Measurements from ENCODE around the gene KCNAB2.
A peak's percentile ranks its signal among the peaks of the same experiment; 100 is the strongest.

KCNAB2 gene

GRCh38 chr1:6026095-6026809 is 19.4 kb upstream of the KCNAB2 start:
- Histone ChIP-seq H3K4me3 (replicated peaks; ENCODE audit: insufficient read depth, low read length) (peak overlapping the region; percentile 83), H3K27ac (replicated peaks) (peak overlapping the region; percentile 94), H3K27me3 (ENCODE audit: insufficient read depth, poor library complexity, severe bottlenecking) (no peaks in the 10 kb centered on the region)
- DNase-seq (ENCODE audit: low read depth in 1 of 2, low spot score in 1 of 2) = peak; percentile 97 to 99
- peak; percentile 34 for TF ChIP-seq GABPA (IDR thresholded peaks at IDR 0.05; ENCODE audit: low read depth)
- TF ChIP-seq POLR2AphosphoS5 (IDR thresholded peaks at IDR 0.05; ENCODE audit: low read depth) = peak; percentile 95
- TF ChIP-seq CTCF (IDR thresholded peaks at IDR 0.05; ENCODE audit: insufficient read depth, low read length) = no peak
- TF ChIP-seq REST (IDR thresholded peaks at IDR 0.05; ENCODE audit: insufficient replicate concordance, low read depth) = peak; percentile 69
- no peak for TF ChIP-seq SPI1 (IDR thresholded peaks at IDR 0.05; ENCODE audit: borderline replicate concordance, low read depth)

- Histone ChIP-seq H3K27ac (replicated peaks) (peak overlapping the region; percentile 94), H3K27me3 (ENCODE audit: insufficient read depth, poor library complexity, severe bottlenecking) (no peaks in the 10 kb centered on the region), H3K4me3 (replicated peaks; ENCODE audit: insufficient read depth, low read length) (peak overlapping the region; percentile 83)
- TF ChIP-seq GABPA (IDR thresholded peaks at IDR 0.05; ENCODE audit: low read depth) = no peak
- TF ChIP-seq CTCF (IDR thresholded peaks at IDR 0.05; ENCODE audit: insufficient read depth, low read length) = no peak
- no peak for TF ChIP-seq REST (IDR thresholded peaks at IDR 0.05; ENCODE audit: insufficient replicate concordance, low read depth)
- no peak for TF ChIP-seq SPI1 (IDR thresholded peaks at IDR 0.05; ENCODE audit: borderline replicate concordance, low read depth)
- TF ChIP-seq POLR2AphosphoS5 (IDR thresholded peaks at IDR 0.05; ENCODE audit: low read depth) = no peak
- DNase-seq (ENCODE audit: low read depth in 1 of 2, low spot score in 1 of 2) = peak in 1 of 2 experiments; percentile 76
Observed at GRCh38 chr1:6027591-6027990, 18.1 kb upstream of the KCNAB2 start.

GRCh38 chr1:6028042-6028850 is 17.4 kb upstream of the KCNAB2 start:
- DNase-seq (ENCODE audit: low read depth in 1 of 2, low spot score in 1 of 2) = peak; percentile 80 to 94
- Histone ChIP-seq H3K27me3 (ENCODE audit: insufficient read depth, poor library complexity, severe bottlenecking) (no peaks in the 10 kb centered on the region), H3K27ac (replicated peaks) (peak overlapping the region; percentile 94), H3K4me3 (replicated peaks; ENCODE audit: insufficient read depth, low read length) (peak overlapping the region; percentile 83)
- TF ChIP-seq POLR2AphosphoS5 (IDR thresholded peaks at IDR 0.05; ENCODE audit: low read depth) (peak; percentile 81), GABPA (IDR thresholded peaks at IDR 0.05; ENCODE audit: low read depth) (peak; percentile 70), REST (IDR thresholded peaks at IDR 0.05; ENCODE audit: insufficient replicate concordance, low read depth) (no peak), CTCF (IDR thresholded peaks at IDR 0.05; ENCODE audit: insufficient read depth, low read length) (no peak), SPI1 (IDR thresholded peaks at IDR 0.05; ENCODE audit: borderline replicate concordance, low read depth) (peak; percentile 99)

All from HL-60 (cell line).